Bronchial epithelial cell (primary cell): ENCODE measurements around the gene FOXR1. TPM values are rescaled to one million over a fixed set of nuclear protein-coding genes. Genes with fewer than 3 reads are reported as not detected.

Source experiments
- DNase-seq: peaks from one replicate; pipeline ENCODE4 v3.0.0-alpha.2; 2010; ENCODE audit warnings: low read depth
- FAIRE-seq: peaks from 2 replicates; lab custom pipeline; 2011; peaks lifted over from hg19 to GRCh38; lab: Jason Lieb, UNC
- H3K27me3 ChIP-seq: 2 replicates; pipeline ENCODE4 v1.5.1; 2011; ENCODE audit warnings: low read length; ENCODE audit not compliant: control insufficient read depth, insufficient read depth
- H3K36me3 ChIP-seq: 2 replicates; pipeline ENCODE4 v1.5.1; 2011; ENCODE audit warnings: low read length; ENCODE audit not compliant: control insufficient read depth, insufficient read depth
- H3K4me3 ChIP-seq: 2 replicates; pipeline ENCODE4 v1.5.1; 2011; ENCODE audit warnings: mild to moderate bottlenecking, low read depth, low read length, control low read depth
- total RNA-seq: library from RNA; depleted of rRNA; stranded (reverse); fragments of >200 nt; gene quantifications from 2 replicates; pipeline ENCODE4 v1.2.1, GENCODE V29; 2014
- TF ChIP-seq, protein P1 (sequence below): IDR thresholded peaks from 2 replicates; pipeline ENCODE4 v1.5.1; 2011; ENCODE audit warnings: mild to moderate bottlenecking, moderate library complexity, low read length, control low read depth, inconsistent platforms; ENCODE audit not compliant: insufficient read depth, severe bottlenecking

FOXR1 gene
- total RNA-seq, 1 donor from 2014 or later: not detected

- FAIRE-seq (peak; percentile 91), DNase-seq (peak; percentile 88)
- no peaks in the 10 kb centered on the region for H3K27me3 ChIP-seq
- H3K36me3 ChIP-seq: no peaks in the 10 kb centered on the region
- TF ChIP-seq, protein P1, sequence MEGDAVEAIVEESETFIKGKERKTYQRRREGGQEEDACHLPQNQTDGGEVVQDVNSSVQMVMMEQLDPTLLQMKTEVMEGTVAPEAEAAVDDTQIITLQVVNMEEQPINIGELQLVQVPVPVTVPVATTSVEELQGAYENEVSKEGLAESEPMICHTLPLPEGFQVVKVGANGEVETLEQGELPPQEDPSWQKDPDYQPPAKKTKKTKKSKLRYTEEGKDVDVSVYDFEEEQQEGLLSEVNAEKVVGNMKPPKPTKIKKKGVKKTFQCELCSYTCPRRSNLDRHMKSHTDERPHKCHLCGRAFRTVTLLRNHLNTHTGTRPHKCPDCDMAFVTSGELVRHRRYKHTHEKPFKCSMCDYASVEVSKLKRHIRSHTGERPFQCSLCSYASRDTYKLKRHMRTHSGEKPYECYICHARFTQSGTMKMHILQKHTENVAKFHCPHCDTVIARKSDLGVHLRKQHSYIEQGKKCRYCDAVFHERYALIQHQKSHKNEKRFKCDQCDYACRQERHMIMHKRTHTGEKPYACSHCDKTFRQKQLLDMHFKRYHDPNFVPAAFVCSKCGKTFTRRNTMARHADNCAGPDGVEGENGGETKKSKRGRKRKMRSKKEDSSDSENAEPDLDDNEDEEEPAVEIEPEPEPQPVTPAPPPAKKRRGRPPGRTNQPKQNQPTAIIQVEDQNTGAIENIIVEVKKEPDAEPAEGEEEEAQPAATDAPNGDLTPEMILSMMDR: peak; percentile 95
- H3K4me3 ChIP-seq: peak overlapping the region; percentile 55
These were observed 41.4 kb upstream of the FOXR1 start for GRCh38 chr11:118930094-118930712.

- H3K36me3 ChIP-seq: no peaks in the 10 kb centered on the region
- DNase-seq (no peak), FAIRE-seq (no peak)
- no peaks in the 10 kb centered on the region for H3K27me3 ChIP-seq
- no peak overlapping the region for H3K4me3 ChIP-seq
- TF ChIP-seq, protein P1: no peak
These were observed 40.0 kb upstream of the FOXR1 start for GRCh38 chr11:118931571-118931970.

GRCh38 chr11:118933486-118933885 is 38.1 kb upstream of the FOXR1 start:
- Histone ChIP-seq H3K36me3 (no peaks in the 10 kb centered on the region), H3K4me3 (no peak overlapping the region), H3K27me3 (no peaks in the 10 kb centered on the region)
- FAIRE-seq: no peak
- peak; percentile 51 for DNase-seq
- TF ChIP-seq, protein P1: no peak

- Histone ChIP-seq H3K4me3 (no peak overlapping the region), H3K36me3 (no peaks in the 10 kb centered on the region), H3K27me3 (no peaks in the 10 kb centered on the region)
- FAIRE-seq: no peak
- DNase-seq: no peak
- TF ChIP-seq, protein P1: no peak
These were observed 36.2 kb upstream of the FOXR1 start for GRCh38 chr11:118935376-118935775.

- H3K4me3 ChIP-seq: no peak overlapping the region
- H3K27me3 ChIP-seq: no peaks in the 10 kb centered on the region
- DNase-seq: peak; percentile 98
- no peaks in the 10 kb centered on the region for H3K36me3 ChIP-seq
- TF ChIP-seq, protein P1: no peak
- FAIRE-seq: peak; percentile 98
These were observed 32.8 kb upstream of the FOXR1 start for GRCh38 chr11:118938491-118939403.
